HG03045 (cell line): ENCODE results near the gene DDAH1.
"Not testable (repeated sequence)": the region's sequence is repeated elsewhere in the genome, so short reads cannot be mapped to it uniquely, and the experiment has no call there.

Source experiments
- ATAC-seq: cut with Tn5 transposase; IDR thresholded peaks from one replicate; pipeline ENCODE4 v1.9.1; 2021; ENCODE audit warnings: mild to moderate bottlenecking, moderate library complexity; ENCODE audit not compliant: unreplicated experiment

The DDAH1 gene

DNA sequence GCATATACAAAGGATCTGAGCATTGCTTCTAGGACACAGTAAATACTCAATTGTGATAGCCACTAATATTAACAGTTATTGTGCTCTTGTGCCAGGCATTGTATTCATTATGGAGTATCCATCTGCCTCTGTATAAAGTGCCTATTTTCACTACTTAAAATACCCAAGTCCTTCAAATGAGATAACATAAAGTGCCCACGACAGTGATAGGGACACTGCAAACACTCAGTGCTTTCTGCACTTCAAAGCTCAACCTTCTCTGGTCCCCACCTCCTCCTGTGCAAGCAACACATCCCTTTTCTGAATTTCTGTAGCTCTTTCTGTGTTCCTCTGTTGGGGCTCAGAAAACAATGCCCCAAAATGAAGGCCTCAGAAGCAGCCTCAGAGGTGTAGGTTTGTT is 6.6 kb upstream of the DDAH1 start:
- ATAC-seq: no peak

DNA sequence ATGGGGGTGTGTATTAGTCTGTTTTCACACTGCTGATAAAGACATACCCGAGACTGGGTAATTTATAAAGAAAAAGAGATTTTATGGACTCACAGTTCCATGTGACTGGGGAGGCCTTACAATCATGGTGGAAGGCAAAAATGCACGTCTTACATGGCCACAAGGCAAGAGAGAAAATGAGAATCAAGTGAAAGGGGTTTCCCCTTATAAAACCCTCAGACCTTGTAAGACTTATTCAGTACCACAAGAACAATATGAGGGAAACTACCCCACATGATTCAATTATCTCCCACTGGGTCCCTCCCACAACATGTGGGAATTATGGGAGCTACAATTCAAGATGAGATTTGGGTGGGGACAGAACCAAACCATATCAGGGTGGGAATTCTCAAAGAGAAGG is 5.2 kb upstream of the DDAH1 start:
- ATAC-seq: not testable (repeated sequence)

DNA sequence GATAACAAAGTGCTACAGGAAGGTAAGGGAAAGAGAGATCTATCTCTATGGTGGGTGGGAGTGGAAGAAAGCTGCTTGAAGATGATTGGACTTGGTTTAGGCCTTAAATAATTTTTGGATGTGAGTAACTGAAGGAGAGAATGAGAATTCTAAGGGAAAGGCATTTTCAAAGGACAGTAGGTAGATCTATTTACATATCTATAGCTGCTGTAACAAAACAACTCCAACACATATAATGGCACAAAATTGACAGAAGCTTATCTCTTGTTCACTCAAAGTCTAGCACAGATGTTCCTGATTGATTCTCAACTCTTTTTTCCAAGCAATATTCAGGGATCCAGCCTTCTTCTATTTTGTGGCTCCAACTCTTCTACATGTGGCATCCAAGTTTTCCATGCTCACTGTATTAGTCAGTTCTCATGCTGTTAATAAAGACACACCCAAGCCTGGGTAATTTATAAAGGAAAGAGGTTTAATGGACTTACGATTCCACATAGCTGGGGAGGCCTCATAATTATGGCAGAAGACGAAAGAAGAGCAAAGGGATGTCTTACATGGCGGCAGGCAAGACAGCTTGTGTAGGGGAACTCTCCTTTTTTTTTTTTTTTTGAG is 3.1 kb upstream of the DDAH1 start:
- no peak for ATAC-seq

DNA sequence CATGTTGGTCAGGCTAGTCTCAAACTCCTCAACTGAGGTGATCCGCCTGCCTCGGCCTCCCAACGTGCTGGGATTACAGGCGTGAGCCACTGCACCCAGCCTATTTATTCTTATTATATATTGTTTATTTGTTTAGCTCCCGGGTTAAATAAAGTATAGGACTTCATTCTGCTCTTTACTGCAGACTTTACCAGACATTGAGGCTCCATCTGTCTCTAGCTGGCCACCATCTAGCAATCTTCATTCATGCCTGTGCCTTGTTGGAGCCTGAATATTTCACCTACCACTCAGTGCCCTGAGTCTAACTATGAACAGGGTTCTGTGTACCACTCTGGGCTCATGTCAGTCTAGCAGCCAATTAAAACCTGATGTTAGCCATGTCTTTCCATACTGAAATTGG is 2.1 kb upstream of the DDAH1 start:
- no peak for ATAC-seq

DNA sequence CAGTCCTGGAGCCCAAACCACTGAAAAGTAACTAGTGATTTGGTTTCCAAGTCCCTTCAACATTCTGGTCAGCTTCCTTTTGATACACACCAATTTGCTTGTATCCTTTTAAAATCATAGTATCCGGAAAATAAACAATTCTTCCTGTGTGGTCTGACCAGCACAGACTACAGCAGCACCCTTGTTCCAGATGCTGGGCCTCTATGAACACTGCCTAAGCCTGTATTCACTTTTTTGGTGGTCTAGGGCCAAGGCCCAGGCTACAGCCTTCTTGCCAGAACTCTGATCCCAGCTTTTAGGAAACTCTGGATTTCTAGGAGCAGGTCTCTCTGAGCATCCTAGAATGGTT is 801 bp upstream of the DDAH1 start:
- no peak for ATAC-seq

DNA sequence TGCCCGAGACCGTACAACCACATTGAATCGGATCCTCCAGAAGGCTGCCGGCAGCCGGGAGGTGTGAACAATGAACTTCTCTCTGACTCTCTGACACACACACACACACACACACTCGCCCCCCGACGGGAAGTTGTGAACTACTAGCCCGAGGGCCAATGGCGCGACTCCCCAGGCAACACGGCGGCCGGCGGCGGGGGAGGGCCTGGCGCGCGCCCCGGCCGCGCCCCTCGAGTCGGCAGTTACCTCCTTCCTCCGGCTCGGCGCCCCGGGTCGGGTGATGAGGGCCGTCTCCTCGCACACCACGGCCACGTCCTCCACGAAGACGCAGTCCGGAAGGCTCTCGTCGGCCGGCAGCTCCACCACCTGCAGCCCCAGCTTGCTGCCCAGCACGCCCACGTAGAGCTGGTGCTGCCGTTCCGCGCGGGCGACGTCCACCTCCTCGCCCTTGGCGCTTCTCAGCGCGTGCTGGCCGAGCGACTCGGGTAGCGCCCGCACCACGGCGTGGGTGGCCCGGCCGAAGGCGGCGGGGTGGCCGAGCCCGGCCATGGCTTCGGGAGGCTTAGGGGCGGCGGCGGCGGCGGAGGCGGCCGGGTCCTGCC is 361 bp downstream of the DDAH1 start:
- peak; percentile 51 for ATAC-seq

DNA sequence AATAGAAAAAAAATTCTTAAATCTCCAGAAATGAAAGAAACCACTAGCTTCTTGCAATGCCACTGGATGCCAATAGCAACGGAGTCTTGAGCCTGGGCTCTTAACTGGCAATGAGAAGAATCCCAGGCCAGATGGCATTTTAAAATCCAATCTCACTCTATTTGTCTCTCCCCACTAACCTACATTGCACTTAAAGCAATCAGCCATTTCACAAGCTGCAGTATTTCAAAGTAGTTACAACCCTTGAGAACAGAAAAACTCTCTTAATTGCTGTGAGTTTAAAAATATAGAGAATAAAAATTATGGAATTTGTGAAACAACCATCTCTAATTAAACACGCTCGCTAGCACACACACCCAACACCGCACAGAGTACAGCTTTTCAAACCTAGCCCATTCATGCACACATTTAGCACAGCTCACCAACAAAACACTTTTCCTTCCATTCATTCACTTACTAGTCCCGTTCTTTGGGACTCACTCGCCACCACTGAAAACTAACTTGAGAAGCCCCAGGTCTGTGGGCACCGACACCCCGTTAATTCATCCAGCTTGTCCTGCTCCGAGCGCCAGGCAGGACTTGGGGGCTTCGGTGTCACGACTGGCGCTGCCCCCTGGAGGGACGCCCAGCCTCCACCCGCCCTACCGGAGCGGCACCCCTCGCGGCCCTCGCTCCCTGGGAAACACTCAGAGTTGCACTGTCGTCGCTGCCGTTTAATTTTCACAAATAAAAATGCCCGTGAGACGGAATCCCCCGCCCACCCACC is 1.0 kb downstream of the DDAH1 start:
- no peak for ATAC-seq

DNA sequence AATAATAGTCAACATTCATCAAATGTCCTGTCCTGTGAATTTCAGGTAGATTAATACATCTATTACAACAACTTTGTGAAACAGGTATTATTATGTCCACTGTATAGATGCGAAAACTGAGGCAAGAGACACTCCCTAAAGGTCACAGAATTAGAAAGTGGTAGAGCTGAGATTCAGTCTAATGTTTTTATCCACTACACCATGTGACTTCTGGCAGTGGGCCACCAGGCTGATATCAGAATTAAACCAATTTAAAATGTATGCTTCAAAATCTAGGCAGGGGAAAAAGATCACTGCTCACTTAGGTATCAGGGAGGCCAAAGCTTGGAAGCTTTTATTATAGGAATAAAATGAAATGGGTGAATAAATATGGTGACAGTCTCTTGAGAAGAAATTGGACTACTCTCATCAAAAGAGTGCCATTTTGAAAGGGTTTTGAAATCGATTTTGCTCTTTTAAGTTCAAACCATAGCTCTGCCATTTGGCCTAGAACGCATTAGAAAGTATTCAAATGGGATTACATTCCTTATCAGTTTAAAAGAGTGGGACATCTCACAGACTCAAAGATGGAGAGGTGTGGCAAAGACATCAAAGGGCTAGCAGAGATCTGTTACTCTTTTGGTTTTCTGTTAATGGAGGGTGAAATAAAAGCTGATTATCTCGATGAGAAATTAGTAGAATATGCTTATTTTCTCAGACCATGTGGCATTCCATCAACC is 1.9 kb downstream of the DDAH1 start:
- ATAC-seq: no peak

DNA sequence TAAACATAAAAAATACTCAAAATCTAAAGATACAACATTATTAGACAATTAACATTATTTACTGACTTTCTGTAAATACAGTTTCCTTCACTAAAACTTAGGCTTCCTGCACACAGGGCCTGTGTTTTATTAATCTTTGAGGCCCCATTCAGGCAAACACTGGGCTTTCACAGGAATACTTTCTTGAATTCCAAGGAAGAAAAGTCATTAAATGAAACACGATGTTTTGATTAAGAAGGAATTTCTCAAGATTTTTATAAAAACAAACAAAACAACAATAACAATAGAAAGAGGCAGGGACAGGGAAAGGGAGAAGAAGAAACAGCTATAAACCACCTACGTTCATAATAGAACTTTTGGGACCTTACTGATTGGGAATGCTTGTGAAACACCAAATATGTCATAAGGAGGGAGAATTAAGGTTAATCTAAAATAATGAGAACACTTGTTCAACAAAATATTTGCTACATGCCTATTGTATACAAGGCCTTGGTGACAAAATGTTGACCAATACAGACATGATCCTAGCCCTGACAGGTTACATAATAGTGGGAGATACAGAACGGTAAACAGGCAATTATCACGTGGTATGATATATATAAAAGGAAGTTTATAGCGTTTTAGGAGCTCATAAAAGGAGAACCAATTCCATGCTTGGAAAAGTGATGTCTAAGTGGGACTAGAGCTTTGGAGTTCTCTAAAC is 3.6 kb downstream of the DDAH1 start:
- no peak for ATAC-seq

DNA sequence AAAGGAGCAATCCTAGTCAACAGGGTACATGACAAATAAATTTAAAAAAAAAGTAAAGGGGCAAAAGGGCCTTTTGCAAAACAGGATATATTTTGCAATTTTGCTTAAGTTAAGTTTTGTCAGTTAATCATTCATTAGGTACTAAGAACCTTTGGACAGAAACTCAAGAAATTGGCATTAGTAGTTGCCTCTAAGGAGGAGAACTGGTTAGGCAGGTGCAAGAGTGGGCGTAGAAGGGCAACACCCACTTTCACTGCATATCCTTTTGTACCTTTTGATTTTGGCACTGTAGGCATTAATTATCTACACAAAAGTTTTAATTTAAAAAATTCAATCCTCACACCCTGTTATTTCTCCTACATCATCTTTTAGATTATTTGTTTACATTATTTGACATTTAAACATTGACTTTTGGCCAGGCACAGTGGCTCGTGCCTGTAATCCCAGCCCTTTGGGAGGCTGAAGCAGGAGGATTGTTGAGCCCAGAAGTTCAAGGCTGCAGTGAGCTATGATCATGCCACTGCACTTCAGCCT is 4.3 kb downstream of the DDAH1 start:
- ATAC-seq: no peak

DNA sequence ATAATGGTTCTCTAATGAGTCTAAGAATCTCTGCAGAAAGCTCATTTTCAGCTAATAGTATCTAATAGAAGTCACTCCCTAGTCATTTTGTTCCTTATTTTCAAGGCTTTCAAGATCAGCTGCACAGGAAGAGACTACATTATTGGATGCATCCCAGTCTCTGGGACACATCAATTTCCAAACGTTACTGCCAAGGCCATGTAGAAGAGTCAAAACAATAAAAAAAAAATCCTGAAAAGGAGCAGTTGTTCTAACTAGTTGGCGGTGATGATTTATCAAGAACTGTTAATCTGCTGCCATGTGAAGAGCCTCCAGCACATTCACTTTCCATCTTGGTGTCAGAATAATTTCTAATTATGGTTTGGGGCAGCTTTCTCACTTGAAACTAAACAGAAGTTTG is 5.7 kb downstream of the DDAH1 start:
- no peak for ATAC-seq

DNA sequence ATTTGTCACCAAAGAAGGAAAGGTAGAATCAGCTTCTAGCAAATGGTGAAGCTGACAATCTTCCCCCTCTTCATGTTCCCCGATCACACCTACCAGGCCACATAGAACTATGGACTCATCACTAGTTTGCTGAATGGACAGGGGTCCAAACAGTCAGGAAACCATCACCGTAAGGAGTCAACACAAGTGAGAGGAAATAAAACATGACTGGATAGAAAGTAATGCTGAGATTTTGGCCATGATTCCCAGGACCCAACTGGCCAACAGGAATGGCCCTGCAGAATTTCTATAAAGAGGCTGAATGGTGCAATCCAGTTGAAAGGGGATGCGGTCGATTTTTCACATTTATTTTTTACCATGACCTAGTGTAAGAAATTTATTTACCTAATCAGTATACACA is 10.7 kb downstream of the DDAH1 start:
- ATAC-seq: no peak

DNA sequence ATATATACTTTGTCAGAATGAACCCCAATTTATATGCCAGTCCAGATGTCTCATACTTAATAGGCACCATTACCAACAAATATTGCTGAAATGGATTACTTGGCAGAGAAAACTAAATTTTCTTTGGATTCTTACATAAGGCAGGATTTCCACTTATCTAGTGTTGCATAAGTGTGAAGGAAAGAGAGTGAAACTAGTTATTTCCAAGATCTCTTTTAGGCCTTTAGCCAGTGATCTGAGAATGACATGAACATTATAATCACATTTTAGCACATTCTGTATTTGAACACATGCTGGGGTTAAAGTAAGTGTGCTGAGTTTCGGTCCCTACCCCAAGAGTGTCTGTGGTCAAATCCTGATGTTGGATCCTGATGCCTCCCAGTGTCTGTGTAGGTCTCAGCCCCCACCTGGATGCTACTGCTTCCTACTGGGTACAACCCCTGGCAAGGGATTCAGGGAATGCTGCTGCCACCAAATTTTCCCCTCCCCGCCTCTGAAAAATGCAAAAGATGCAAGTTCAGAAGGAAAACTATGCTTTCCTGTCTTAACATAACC is 11.2 kb downstream of the DDAH1 start:
- ATAC-seq: no peak

DNA sequence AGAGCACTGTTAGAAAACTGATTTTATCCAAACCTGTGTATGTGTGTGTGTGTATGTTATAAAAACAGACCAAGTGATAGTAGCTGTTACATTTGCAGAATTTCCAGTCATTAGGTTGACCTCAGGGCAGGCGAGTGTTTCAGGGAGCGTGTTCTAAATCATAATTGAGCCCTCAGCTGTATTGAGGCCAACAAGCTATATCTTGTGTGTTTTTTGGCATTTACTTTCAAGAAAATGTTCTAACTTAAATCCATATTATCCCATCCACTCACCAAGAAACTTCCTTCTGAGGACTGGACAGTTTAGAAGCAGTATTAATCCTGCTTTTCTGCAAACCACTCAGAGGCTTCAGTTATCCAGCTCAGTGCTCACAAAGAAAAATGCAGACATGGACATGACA is 12.0 kb downstream of the DDAH1 start:
- no peak for ATAC-seq

DNA sequence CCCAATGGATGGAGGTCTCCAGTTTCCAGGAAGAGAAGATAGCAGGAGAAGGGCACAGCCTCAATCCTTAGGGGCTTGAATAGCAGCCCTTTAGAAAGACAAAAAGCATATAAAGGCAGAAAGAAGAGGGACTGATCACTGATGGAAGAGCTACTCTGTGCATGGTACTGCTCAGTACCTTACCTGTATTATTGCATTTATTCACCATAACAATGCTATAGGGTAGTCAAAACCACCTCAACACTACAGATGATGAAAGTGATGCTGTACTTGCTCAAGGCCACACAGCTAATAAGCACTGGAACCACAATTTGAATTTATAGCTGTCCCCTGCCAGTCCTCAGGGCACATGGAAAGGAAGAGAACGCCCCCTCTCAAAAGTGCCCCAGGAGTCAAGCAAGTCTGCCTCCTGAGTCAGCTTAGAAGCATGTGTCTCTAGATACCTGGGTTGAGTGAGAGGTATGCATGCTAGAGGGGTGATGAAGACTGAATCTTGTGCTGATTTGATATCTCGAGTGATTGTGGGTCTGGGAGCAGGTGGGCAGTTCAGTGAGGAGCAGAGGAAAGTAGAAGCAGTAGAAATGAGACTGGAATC is 13.6 kb downstream of the DDAH1 start:
- ATAC-seq: no peak

DNA sequence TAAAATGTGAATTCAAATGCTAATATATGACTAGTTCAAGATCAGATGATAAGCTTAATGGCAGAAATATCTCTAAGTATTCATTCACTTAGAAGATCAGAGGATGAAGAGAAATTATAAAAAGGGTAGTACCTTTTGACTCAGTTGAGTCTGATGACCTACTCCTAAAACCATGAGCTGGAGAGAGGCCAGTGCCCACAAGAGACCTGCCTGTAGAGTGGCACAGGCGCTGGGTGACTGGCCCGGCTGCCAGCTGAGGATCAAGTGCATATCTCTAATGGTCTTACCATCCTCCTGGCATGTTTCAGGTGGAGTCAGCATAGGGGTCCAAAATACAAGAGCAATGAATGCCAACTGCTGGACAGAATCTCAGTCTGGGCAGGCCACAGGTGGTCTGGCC is 14.1 kb downstream of the DDAH1 start:
- no peak for ATAC-seq

DNA sequence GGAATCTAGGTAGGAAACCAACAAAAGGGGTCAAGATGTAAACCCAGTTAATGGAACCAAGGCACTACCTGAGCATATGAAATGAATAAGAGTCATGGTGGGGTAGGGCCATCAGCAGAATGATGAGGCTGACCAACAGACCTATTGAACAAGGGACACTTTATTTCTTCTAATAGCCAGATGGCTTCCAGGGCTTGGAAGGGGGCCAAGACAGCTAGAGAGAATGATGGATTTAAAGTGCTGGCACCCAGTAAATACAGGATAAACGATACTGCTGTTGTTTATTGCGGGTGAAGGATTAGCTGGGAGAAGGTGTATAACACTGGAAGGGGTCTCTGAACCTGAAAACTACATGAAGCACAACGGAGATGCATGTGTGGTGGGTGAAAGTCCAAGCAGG is 15.6 kb downstream of the DDAH1 start:
- ATAC-seq: no peak

DNA sequence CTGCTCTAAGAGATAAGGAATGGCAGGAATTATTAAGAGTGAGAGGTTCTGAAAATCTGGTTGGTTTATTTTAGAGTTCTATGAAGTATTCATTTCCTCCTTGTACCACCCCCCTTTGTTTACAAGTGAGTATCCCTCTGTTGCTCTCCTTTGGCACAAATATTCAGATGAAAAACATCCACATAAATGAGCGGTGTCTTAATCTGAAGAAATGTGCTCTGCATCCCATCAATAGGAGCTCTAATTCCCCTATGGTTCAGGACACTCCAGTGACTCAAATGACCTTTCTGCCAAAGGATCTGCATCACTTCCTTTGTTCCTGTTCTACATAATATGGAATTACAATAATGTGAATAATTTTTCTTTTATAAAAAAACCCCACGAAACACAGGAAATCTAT is 16.6 kb downstream of the DDAH1 start:
- ATAC-seq: no peak

DNA sequence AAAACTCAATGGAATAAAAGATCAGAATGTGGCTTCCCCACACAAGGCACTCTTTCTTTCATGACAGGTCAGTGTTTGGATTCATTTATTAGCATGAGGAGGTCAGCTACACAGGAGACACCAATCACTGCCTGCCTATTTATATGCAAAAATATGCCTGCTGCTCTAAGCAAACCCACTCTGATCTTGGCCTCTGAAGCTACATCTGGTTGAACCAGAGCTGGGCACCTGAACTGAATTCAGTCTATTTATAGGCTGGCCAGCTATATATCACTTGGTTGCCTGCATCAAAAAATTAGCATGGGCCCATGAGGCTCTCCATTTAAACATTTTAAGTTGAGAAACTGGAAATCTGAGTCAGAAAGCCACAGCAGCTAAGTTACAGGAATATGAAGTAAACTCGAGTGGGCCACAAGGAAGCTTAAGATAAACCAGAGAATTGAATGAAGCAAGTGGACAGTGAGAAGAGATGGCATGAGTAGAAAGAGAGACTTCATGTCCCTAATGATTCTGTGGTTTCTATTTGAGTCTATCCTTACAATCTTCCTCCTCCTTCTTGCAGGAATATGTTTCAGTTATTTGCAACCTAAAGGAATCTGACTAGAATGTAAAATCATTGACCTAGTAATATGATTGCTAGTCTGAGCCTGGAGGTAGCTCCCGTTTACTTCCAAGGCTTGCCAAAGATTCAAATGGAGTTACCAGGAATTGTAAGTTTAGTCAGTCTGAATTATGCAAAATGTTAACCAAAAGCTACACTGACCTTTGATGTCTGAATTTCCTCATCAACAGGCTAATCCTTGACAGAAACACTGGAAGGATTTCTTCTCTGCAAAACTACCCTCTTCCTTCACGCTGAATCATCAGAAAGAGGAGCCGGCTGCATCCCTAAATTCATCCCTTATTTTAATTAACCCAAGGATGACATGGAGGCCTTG is 17.7 kb downstream of the DDAH1 start:
- no peak for ATAC-seq
